Esophagus squamous epithelium (tissue), 4 donors: Measurements from ENCODE around the gene PAAF1.

ENCODE experiments used
- POLR2A ChIP-seq, 4 donors: fragments of 450-650 bp; IDR thresholded peaks; one replicate each; pipeline ENCODE4 v1.6.1; 2017; ENCODE audit warnings: antibody characterized with exemption in 4 of 4, mild to moderate bottlenecking in 4 of 4, moderate library complexity in 3 of 4
- TF ChIP-seq, protein P1 (sequence below), 6 experiments: fragments of 450-650 bp in 4 of 6; fragments of 200-600 bp in 2 of 6; sonication (generic) in 2 of 6; IDR thresholded peaks; one replicate each; pipeline ENCODE4 v1.5.1; 2016 to 2019; ENCODE audit warnings: antibody characterized with exemption in 6 of 6, mild to moderate bottlenecking in 4 of 6, moderate library complexity in 4 of 6

- TF ChIP-seq, protein P1, sequence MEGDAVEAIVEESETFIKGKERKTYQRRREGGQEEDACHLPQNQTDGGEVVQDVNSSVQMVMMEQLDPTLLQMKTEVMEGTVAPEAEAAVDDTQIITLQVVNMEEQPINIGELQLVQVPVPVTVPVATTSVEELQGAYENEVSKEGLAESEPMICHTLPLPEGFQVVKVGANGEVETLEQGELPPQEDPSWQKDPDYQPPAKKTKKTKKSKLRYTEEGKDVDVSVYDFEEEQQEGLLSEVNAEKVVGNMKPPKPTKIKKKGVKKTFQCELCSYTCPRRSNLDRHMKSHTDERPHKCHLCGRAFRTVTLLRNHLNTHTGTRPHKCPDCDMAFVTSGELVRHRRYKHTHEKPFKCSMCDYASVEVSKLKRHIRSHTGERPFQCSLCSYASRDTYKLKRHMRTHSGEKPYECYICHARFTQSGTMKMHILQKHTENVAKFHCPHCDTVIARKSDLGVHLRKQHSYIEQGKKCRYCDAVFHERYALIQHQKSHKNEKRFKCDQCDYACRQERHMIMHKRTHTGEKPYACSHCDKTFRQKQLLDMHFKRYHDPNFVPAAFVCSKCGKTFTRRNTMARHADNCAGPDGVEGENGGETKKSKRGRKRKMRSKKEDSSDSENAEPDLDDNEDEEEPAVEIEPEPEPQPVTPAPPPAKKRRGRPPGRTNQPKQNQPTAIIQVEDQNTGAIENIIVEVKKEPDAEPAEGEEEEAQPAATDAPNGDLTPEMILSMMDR (IDR thresholded peaks at IDR 0.05): peak in 1 of 6 experiments; percentile 6
- TF ChIP-seq POLR2A (IDR thresholded peaks at IDR 0.05): peak in 3 of 4 donors; percentile 21 to 62 (median 59)
Measured at GRCh38 chr11:73876424-73877310, at the start of gene PAAF1, which contains the start of gene COA4.
